ENCODE results near the gene ASZ1. TPM values are rescaled to one million over a fixed set of nuclear protein-coding genes. Genes with fewer than 3 reads are reported as not detected.

Gene ASZ1
- polyA plus RNA-seq, 1 donor from 2014 or later: not detected

DNA sequence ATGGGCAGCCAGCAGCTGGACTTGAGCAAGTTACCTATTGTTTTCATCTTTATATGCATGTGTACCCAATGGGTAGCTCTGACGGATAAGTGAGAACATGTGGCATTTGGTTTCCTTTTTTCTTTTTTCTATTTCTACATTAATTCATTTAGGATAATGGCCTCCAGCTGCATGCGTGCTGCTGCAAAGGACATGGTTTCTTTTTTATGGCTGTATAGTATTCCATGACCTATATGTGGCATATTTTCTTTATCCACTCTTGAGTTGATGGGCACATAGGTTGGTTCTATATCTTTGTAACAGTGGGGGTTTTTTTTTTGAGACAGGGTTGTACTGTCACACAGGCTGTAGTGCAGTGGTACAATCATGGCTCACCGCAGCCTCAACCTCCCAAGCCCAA lies 37.4 kb downstream of the ASZ1 start:
- no peaks in the 10 kb centered on the region for H3K27me3 ChIP-seq (ENCODE audit: insufficient read depth, low read depth, low read length)
- no peaks in the 10 kb centered on the region for H3F3A ChIP-seq (ENCODE audit: insufficient read depth, low read length, poor library complexity, severe bottlenecking)
- no peak overlapping the region for H3K4me2 ChIP-seq (ENCODE audit: low read length)
- H3K9ac ChIP-seq (ENCODE audit: low read length): no peak overlapping the region
- H3K79me2 ChIP-seq (replicated peaks; ENCODE audit: insufficient read depth, low read length): no peaks in the 10 kb centered on the region
- no peaks in the 10 kb centered on the region for H3K9me3 ChIP-seq (ENCODE audit: low read length)
- TF ChIP-seq POLR2AphosphoS5 (IDR thresholded peaks at IDR 0.05): no peak
- TF ChIP-seq, protein P1, sequence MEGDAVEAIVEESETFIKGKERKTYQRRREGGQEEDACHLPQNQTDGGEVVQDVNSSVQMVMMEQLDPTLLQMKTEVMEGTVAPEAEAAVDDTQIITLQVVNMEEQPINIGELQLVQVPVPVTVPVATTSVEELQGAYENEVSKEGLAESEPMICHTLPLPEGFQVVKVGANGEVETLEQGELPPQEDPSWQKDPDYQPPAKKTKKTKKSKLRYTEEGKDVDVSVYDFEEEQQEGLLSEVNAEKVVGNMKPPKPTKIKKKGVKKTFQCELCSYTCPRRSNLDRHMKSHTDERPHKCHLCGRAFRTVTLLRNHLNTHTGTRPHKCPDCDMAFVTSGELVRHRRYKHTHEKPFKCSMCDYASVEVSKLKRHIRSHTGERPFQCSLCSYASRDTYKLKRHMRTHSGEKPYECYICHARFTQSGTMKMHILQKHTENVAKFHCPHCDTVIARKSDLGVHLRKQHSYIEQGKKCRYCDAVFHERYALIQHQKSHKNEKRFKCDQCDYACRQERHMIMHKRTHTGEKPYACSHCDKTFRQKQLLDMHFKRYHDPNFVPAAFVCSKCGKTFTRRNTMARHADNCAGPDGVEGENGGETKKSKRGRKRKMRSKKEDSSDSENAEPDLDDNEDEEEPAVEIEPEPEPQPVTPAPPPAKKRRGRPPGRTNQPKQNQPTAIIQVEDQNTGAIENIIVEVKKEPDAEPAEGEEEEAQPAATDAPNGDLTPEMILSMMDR (IDR thresholded peaks at IDR 0.05; ENCODE audit: poor library complexity, severe bottlenecking): no peak
- TF ChIP-seq SMC3 (conservative IDR thresholded peaks at IDR 0.05; ENCODE audit: poor library complexity): no peak
- TF ChIP-seq EZH2 (IDR thresholded peaks at IDR 0.05; ENCODE audit: borderline replicate concordance, insufficient read depth, low read length, poor library complexity, severe bottlenecking): no peak
- TF ChIP-seq, protein P2, sequence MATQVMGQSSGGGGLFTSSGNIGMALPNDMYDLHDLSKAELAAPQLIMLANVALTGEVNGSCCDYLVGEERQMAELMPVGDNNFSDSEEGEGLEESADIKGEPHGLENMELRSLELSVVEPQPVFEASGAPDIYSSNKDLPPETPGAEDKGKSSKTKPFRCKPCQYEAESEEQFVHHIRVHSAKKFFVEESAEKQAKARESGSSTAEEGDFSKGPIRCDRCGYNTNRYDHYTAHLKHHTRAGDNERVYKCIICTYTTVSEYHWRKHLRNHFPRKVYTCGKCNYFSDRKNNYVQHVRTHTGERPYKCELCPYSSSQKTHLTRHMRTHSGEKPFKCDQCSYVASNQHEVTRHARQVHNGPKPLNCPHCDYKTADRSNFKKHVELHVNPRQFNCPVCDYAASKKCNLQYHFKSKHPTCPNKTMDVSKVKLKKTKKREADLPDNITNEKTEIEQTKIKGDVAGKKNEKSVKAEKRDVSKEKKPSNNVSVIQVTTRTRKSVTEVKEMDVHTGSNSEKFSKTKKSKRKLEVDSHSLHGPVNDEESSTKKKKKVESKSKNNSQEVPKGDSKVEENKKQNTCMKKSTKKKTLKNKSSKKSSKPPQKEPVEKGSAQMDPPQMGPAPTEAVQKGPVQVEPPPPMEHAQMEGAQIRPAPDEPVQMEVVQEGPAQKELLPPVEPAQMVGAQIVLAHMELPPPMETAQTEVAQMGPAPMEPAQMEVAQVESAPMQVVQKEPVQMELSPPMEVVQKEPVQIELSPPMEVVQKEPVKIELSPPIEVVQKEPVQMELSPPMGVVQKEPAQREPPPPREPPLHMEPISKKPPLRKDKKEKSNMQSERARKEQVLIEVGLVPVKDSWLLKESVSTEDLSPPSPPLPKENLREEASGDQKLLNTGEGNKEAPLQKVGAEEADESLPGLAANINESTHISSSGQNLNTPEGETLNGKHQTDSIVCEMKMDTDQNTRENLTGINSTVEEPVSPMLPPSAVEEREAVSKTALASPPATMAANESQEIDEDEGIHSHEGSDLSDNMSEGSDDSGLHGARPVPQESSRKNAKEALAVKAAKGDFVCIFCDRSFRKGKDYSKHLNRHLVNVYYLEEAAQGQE (IDR thresholded peaks at IDR 0.05; ENCODE audit: borderline replicate concordance): no peak
- TF ChIP-seq EP300 (conservative IDR thresholded peaks at IDR 0.05; ENCODE audit: poor library complexity, severe bottlenecking): no peak
- H3K9me2 ChIP-seq (ENCODE audit: insufficient read depth, low read length): no peaks in the 10 kb centered on the region
- H4K20me1 ChIP-seq (ENCODE audit: insufficient read depth): no peaks in the 10 kb centered on the region
- H2AFZ ChIP-seq (ENCODE audit: low read depth, low read length): no peak overlapping the region
- no peaks in the 10 kb centered on the region for H3K36me3 ChIP-seq (ENCODE audit: insufficient read depth, low read length)
- H3K27ac ChIP-seq (ENCODE audit: low read length): no peak overlapping the region
- H3K4me3 ChIP-seq (ENCODE audit: low read length): no peak overlapping the region

DNA sequence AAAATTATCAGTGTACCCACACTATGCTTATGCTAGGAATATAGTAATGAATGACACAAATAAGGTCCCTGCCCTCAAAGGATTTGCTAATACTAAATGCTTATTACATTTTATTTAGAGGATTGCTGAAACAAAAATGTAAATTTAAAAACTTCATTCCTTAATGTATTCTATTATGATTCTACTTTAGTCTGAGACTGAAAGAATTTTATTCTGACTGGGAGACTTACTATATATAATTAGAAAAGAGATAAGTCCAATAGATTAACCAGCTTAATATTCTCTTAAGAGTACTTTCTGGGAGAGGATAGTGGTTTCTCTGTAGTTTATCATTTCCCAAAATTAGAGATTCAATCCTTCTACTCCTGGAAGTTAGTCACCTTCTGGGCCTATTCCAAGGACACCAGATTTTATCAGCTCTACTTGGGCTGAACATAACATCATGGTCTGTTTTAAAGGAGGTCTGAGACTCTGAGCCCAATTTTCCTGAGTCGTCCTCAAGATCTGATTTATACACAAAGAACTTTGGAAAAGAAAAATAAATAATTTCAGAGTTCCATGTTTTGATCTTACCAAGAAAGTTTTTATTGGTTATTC lies 41.1 kb downstream of the ASZ1 start:
- Histone ChIP-seq H3K9me3 (ENCODE audit: low read length) (no peaks in the 10 kb centered on the region), H3K4me3 (ENCODE audit: low read length) (no peak overlapping the region), H3K4me2 (ENCODE audit: low read length) (no peak overlapping the region), H4K20me1 (ENCODE audit: insufficient read depth) (no peaks in the 10 kb centered on the region), H3K9me2 (ENCODE audit: insufficient read depth, low read length) (no peaks in the 10 kb centered on the region), H3K9ac (ENCODE audit: low read length) (no peak overlapping the region), H3K36me3 (ENCODE audit: insufficient read depth, low read length) (no peaks in the 10 kb centered on the region), H3K27ac (ENCODE audit: low read length) (no peak overlapping the region), H2AFZ (ENCODE audit: low read depth, low read length) (no peak overlapping the region), H3K27me3 (ENCODE audit: insufficient read depth, low read depth, low read length) (no peaks in the 10 kb centered on the region), H3K79me2 (replicated peaks; ENCODE audit: insufficient read depth, low read length) (no peaks in the 10 kb centered on the region), H3F3A (ENCODE audit: insufficient read depth, low read length, poor library complexity, severe bottlenecking) (no peaks in the 10 kb centered on the region)
- TF ChIP-seq SMC3 (conservative IDR thresholded peaks at IDR 0.05; ENCODE audit: poor library complexity) (no peak), POLR2AphosphoS5 (IDR thresholded peaks at IDR 0.05) (no peak), MXI1 (conservative IDR thresholded peaks at IDR 0.05; ENCODE audit: poor library complexity, severe bottlenecking) (no peak), RAD21 (conservative IDR thresholded peaks at IDR 0.05) (no peak), EP300 (conservative IDR thresholded peaks at IDR 0.05; ENCODE audit: poor library complexity, severe bottlenecking) (no peak), TAF1 (IDR thresholded peaks at IDR 0.05; ENCODE audit: low read depth) (no peak), EZH2 (IDR thresholded peaks at IDR 0.05; ENCODE audit: borderline replicate concordance, insufficient read depth, low read length, poor library complexity, severe bottlenecking) (no peak)
- TF ChIP-seq, protein P1 (IDR thresholded peaks at IDR 0.05; ENCODE audit: poor library complexity, severe bottlenecking): no peak
- TF ChIP-seq, protein P2 (IDR thresholded peaks at IDR 0.05; ENCODE audit: borderline replicate concordance): no peak

All from neural cell (in vitro differentiated cells).